HG02759 (cell line): Measurements from ENCODE around the gene SCN9A.
"Not testable (repeated sequence)": the region's sequence is repeated elsewhere in the genome, so short reads cannot be mapped to it uniquely, and the experiment has no call there.

Experiments used
- ATAC-seq: cut with Tn5 transposase; IDR thresholded peaks from one replicate; pipeline ENCODE4 v1.9.1; 2021; ENCODE audit warnings: mild to moderate bottlenecking, moderate library complexity; ENCODE audit not compliant: unreplicated experiment

SCN9A gene

GRCh38 chr2:166375736-166376487 is at the start of gene SCN9A:
Gene SCN9A (minus strand): TSS chr2:166375944. CDS start chr2:166311756, 64,188 bp downstream.
- ATAC-seq, result peak; percentile 69

- ATAC-seq, result no peak
Observed at GRCh38 chr2:166424841-166425240, 49.1 kb upstream of the SCN9A start.

- no peak for ATAC-seq
Observed at GRCh38 chr2:166419616-166419934, 43.8 kb upstream of the SCN9A start.

GRCh38 chr2:166418853-166419615 is 43.3 kb upstream of the SCN9A start:
- ATAC-seq, result no peak

- no peak for ATAC-seq
Observed at GRCh38 chr2:166417669-166418068, 41.9 kb upstream of the SCN9A start.

GRCh38 chr2:166413255-166413654 is 37.5 kb upstream of the SCN9A start:
- ATAC-seq, result no peak

GRCh38 chr2:166411473-166412230 is 35.9 kb upstream of the SCN9A start:
- no peak for ATAC-seq

- ATAC-seq, result no peak
Observed at GRCh38 chr2:166410828-166411472, 35.2 kb upstream of the SCN9A start.

- not testable (repeated sequence) for ATAC-seq
Observed at GRCh38 chr2:166407746-166408145, 32.0 kb upstream of the SCN9A start.

- no peak for ATAC-seq
Observed at GRCh38 chr2:166406374-166406773, 30.6 kb upstream of the SCN9A start.

GRCh38 chr2:166405569-166405926 is 29.8 kb upstream of the SCN9A start:
- no peak for ATAC-seq

- ATAC-seq, result no peak
Observed at GRCh38 chr2:166404831-166405568, 29.3 kb upstream of the SCN9A start.

GRCh38 chr2:166394245-166394644 is 18.5 kb upstream of the SCN9A start:
- ATAC-seq, result no peak

- ATAC-seq, result no peak
Observed at GRCh38 chr2:166393008-166393407, 17.3 kb upstream of the SCN9A start.

- no peak for ATAC-seq
Observed at GRCh38 chr2:166388481-166389070, 12.8 kb upstream of the SCN9A start.

- no peak for ATAC-seq
Observed at GRCh38 chr2:166385313-166385712, 9.6 kb upstream of the SCN9A start.

- no peak for ATAC-seq
Observed at GRCh38 chr2:166384774-166385173, 9.0 kb upstream of the SCN9A start.

GRCh38 chr2:166382448-166382847 is 6.7 kb upstream of the SCN9A start:
- no peak for ATAC-seq

GRCh38 chr2:166380615-166381014 is 4.9 kb upstream of the SCN9A start:
- ATAC-seq, result no peak

- no peak for ATAC-seq
Observed at GRCh38 chr2:166376873-166377272, 1.1 kb upstream of the SCN9A start.
